ENCODE data around the gene CC2D1B.
"Not testable (repeated sequence)": the region's sequence is repeated elsewhere in the genome, so short reads cannot be mapped to it uniquely, and the experiment has no call there.

Gene CC2D1B

GRCh38 chr1:52365746-52366516, at the start of gene CC2D1B:
CC2D1B (minus strand) TSS chr1:52366205; CDS start chr1:52364620, 1,585 bp downstream.
- peak; percentile 67 to 95 for DNase-seq

- no peak for DNase-seq
Measured at GRCh38 chr1:52414942-52415341, 48.9 kb upstream of the CC2D1B start.

- no peak for DNase-seq
Measured at GRCh38 chr1:52413410-52413989, 47.5 kb upstream of the CC2D1B start.

- no peak for DNase-seq
Measured at GRCh38 chr1:52404975-52405338, 39.0 kb upstream of the CC2D1B start.

- peak; percentile 87 to 94 for DNase-seq
Measured at GRCh38 chr1:52404116-52404974, 38.3 kb upstream of the CC2D1B start, which contains the start of the genes ORC1 and PRPF38A. ORC1 (minus strand) TSS chr1:52404423; CDS start chr1:52402223, 2,200 bp downstream. PRPF38A (plus strand) TSS chr1:52404602; CDS start chr1:52404750, 148 bp downstream.

GRCh38 chr1:52403566-52404115, 37.6 kb upstream of the CC2D1B start:
- no peak for DNase-seq

GRCh38 chr1:52402860-52403240, 36.8 kb upstream of the CC2D1B start:
- DNase-seq = no peak

GRCh38 chr1:52400131-52400530, 34.1 kb upstream of the CC2D1B start:
- no peak for DNase-seq

GRCh38 chr1:52399629-52400028, 33.6 kb upstream of the CC2D1B start:
- no peak for DNase-seq

GRCh38 chr1:52393174-52393573, 27.2 kb upstream of the CC2D1B start:
- no peak for DNase-seq

GRCh38 chr1:52386458-52386857, 20.5 kb upstream of the CC2D1B start:
- DNase-seq = no peak

- no peak for DNase-seq
Measured at GRCh38 chr1:52385376-52385775, 19.4 kb upstream of the CC2D1B start.

- not testable (repeated sequence) for DNase-seq
Measured at GRCh38 chr1:52369851-52370250, 3.8 kb upstream of the CC2D1B start.

- peak in 1 of 2 experiments; percentile 48 for DNase-seq
Measured at GRCh38 chr1:52368383-52369172, 2.6 kb upstream of the CC2D1B start.

- no peak for DNase-seq
Measured at GRCh38 chr1:52367272-52367671, 1.3 kb upstream of the CC2D1B start.

GRCh38 chr1:52366517-52366827, 467 bp upstream of the CC2D1B start:
- no peak for DNase-seq

- no peak for DNase-seq
Measured at GRCh38 chr1:52365071-52365745, 797 bp downstream of the CC2D1B start.

GRCh38 chr1:52364235-52364839, 1.7 kb downstream of the CC2D1B start:
- no peak for DNase-seq

- DNase-seq = no peak
Measured at GRCh38 chr1:52360595-52360968, 5.4 kb downstream of the CC2D1B start.

- no peak for DNase-seq
Measured at GRCh38 chr1:52359676-52360594, 6.1 kb downstream of the CC2D1B start.
